Neural cell (in vitro differentiated cells): ENCODE results near the gene WDR91. TPM values are rescaled to one million over a fixed set of nuclear protein-coding genes. Genes with fewer than 3 reads are reported as not detected.
"Not testable (repeated sequence)": the region's sequence is repeated elsewhere in the genome, so short reads cannot be mapped to it uniquely, and the experiment has no call there.

Experiments used
- H2AFZ ChIP-seq: fragments of 200-600, 300-800 bp; sonication (generic), shearing (Covaris generic); 2 replicates; pipeline ENCODE4 v1.6.0; 2014; ENCODE audit warnings: low read depth, mild to moderate bottlenecking, antibody characterized with exemption, low read length, moderate library complexity
- H3F3A ChIP-seq: fragments of 200-600 bp; shearing (Covaris generic); 2 replicates; pipeline ENCODE4 v1.6.1; 2016; ENCODE audit warnings: mild to moderate bottlenecking, moderate library complexity, mixed read lengths, antibody characterized with exemption, low read length; ENCODE audit not compliant: insufficient read depth, poor library complexity, severe bottlenecking
- H3K27ac ChIP-seq: fragments of 200-600, 300-800 bp; sonication (generic), shearing (Covaris generic); 2 replicates; pipeline ENCODE4 v1.5.1; 2014; ENCODE audit warnings: mild to moderate bottlenecking, low read length, moderate library complexity
- H3K27me3 ChIP-seq: fragments of 300-800, 200-600 bp; sonication (generic), shearing (Covaris generic); 2 replicates; pipeline ENCODE4 v1.6.0; 2014; ENCODE audit warnings: mild to moderate bottlenecking, low read depth, low read length, moderate library complexity; ENCODE audit not compliant: insufficient read depth
- H3K36me3 ChIP-seq: fragments of 300-800, 200-600 bp; sonication (generic), shearing (Covaris generic); 2 replicates; pipeline ENCODE4 v1.5.1; 2014; ENCODE audit warnings: mild to moderate bottlenecking, antibody characterized with exemption, low read length, moderate library complexity; ENCODE audit not compliant: insufficient read depth
- H3K4me2 ChIP-seq: fragments of 300-800, 200-600 bp; sonication (generic), shearing (Covaris generic); 2 replicates; pipeline ENCODE4 v1.6.0; 2014; ENCODE audit warnings: mild to moderate bottlenecking, low read length
- H3K4me3 ChIP-seq: fragments of 300-800, 200-600 bp; sonication (generic), shearing (Covaris generic); 2 replicates; pipeline ENCODE4 v1.5.1; 2014; ENCODE audit warnings: mild to moderate bottlenecking, low read length, moderate library complexity
- H3K79me2 ChIP-seq: fragments of 200-600 bp; shearing (Covaris generic); replicated peaks from 2 replicates; pipeline ENCODE4 v1.6.0; 2014; ENCODE audit warnings: mild to moderate bottlenecking, low read length, moderate library complexity; ENCODE audit not compliant: insufficient read depth
- H3K9ac ChIP-seq: fragments of 300-800, 200-600 bp; sonication (generic), shearing (Covaris generic); 2 replicates; pipeline ENCODE4 v1.6.1; 2016; ENCODE audit warnings: mild to moderate bottlenecking, low read length, mixed read lengths
- H3K9me2 ChIP-seq: fragments of 200-600 bp; shearing (Covaris generic); 2 replicates; pipeline ENCODE4 v1.6.1; 2016; ENCODE audit warnings: mild to moderate bottlenecking, low read length, mixed read lengths; ENCODE audit not compliant: insufficient read depth
- H3K9me3 ChIP-seq: fragments of 200-600, 300-800 bp; sonication (generic), shearing (Covaris generic); 2 replicates; pipeline ENCODE4 v1.6.1; 2016; ENCODE audit warnings: mild to moderate bottlenecking, mixed run types, low read length, moderate library complexity, mixed read lengths
- H4K20me1 ChIP-seq: fragments of 200-600 bp; shearing (Covaris generic); 2 replicates; pipeline ENCODE4 v1.6.1; 2016; ENCODE audit warnings: mild to moderate bottlenecking, mixed run types; ENCODE audit not compliant: insufficient read depth
- EP300 ChIP-seq: fragments of 450-650 bp; conservative IDR thresholded peaks from 2 replicates; pipeline ENCODE4 v1.6.1; 2014; ENCODE audit warnings: antibody characterized with exemption, mild to moderate bottlenecking, moderate library complexity; ENCODE audit not compliant: poor library complexity, severe bottlenecking
- EZH2 ChIP-seq: fragments of 200-600, 300-800 bp; shearing (Covaris generic), sonication (generic); IDR thresholded peaks from 2 replicates; pipeline ENCODE4 v1.6.1; 2014; ENCODE audit warnings: antibody characterized with exemption, low read length, borderline replicate concordance, mild to moderate bottlenecking; ENCODE audit not compliant: insufficient read depth, poor library complexity, severe bottlenecking
- MXI1 ChIP-seq: fragments of 450-650 bp; conservative IDR thresholded peaks from 2 replicates; pipeline ENCODE4 v1.6.1; 2014; ENCODE audit warnings: antibody characterized with exemption, mild to moderate bottlenecking; ENCODE audit not compliant: poor library complexity, severe bottlenecking
- POLR2AphosphoS5 ChIP-seq: IDR thresholded peaks from 2 replicates; pipeline ENCODE4 v1.6.1; 2012
- RAD21 ChIP-seq: fragments of 450-650 bp; conservative IDR thresholded peaks from 2 replicates; pipeline ENCODE4 v1.6.1; 2014; ENCODE audit warnings: antibody characterized with exemption, mild to moderate bottlenecking, moderate library complexity
- REST ChIP-seq: IDR thresholded peaks from 2 replicates; pipeline ENCODE4 v1.6.1; 2012; ENCODE audit warnings: borderline replicate concordance
- SMC3 ChIP-seq: fragments of 450-650 bp; conservative IDR thresholded peaks from 2 replicates; pipeline ENCODE4 v1.6.1; 2014; ENCODE audit warnings: antibody characterized with exemption, mild to moderate bottlenecking, moderate library complexity; ENCODE audit not compliant: poor library complexity
- TAF1 ChIP-seq: IDR thresholded peaks from 2 replicates; pipeline ENCODE4 v1.6.1; 2012; ENCODE audit warnings: low read depth
- polyA plus RNA-seq: library from polyadenylated mRNA; depleted of rRNA; stranded (reverse); fragments of >200 nt; gene quantifications from 2 replicates; pipeline ENCODE4 v1.2.3, GENCODE V29; 2014
- TF ChIP-seq, protein P1 (sequence below): fragments of 450-650 bp; IDR thresholded peaks from 2 replicates; pipeline ENCODE4 v1.5.1; 2014; ENCODE audit warnings: antibody characterized with exemption, mild to moderate bottlenecking, moderate library complexity; ENCODE audit not compliant: poor library complexity, severe bottlenecking

The WDR91 gene
- polyA plus RNA-seq, 1 donor from 2014 or later, result 17.7 TPM

GRCh38 chr7:135175931-135176330 lies 35.4 kb downstream of the WDR91 start:
- no peaks in the 10 kb centered on the region for H3F3A ChIP-seq
- H3K4me2 ChIP-seq, result no peak overlapping the region
- no peaks in the 10 kb centered on the region for H3K79me2 ChIP-seq
- no peaks in the 10 kb centered on the region for H3K27me3 ChIP-seq
- no peak overlapping the region for H3K27ac ChIP-seq
- no peaks in the 10 kb centered on the region for H3K9me2 ChIP-seq
- H3K9ac ChIP-seq, result no peak overlapping the region
- H4K20me1 ChIP-seq, result no peaks in the 10 kb centered on the region
- no peaks in the 10 kb centered on the region for H3K9me3 ChIP-seq
- no peak overlapping the region for H3K4me3 ChIP-seq
- TF ChIP-seq, protein P1, sequence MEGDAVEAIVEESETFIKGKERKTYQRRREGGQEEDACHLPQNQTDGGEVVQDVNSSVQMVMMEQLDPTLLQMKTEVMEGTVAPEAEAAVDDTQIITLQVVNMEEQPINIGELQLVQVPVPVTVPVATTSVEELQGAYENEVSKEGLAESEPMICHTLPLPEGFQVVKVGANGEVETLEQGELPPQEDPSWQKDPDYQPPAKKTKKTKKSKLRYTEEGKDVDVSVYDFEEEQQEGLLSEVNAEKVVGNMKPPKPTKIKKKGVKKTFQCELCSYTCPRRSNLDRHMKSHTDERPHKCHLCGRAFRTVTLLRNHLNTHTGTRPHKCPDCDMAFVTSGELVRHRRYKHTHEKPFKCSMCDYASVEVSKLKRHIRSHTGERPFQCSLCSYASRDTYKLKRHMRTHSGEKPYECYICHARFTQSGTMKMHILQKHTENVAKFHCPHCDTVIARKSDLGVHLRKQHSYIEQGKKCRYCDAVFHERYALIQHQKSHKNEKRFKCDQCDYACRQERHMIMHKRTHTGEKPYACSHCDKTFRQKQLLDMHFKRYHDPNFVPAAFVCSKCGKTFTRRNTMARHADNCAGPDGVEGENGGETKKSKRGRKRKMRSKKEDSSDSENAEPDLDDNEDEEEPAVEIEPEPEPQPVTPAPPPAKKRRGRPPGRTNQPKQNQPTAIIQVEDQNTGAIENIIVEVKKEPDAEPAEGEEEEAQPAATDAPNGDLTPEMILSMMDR, result no peak
- TF ChIP-seq POLR2AphosphoS5 (no peak), REST (no peak), MXI1 (no peak), SMC3 (no peak), EZH2 (no peak), RAD21 (no peak), EP300 (no peak), TAF1 (no peak)
- no peak overlapping the region for H2AFZ ChIP-seq
- no peaks in the 10 kb centered on the region for H3K36me3 ChIP-seq

DNA sequence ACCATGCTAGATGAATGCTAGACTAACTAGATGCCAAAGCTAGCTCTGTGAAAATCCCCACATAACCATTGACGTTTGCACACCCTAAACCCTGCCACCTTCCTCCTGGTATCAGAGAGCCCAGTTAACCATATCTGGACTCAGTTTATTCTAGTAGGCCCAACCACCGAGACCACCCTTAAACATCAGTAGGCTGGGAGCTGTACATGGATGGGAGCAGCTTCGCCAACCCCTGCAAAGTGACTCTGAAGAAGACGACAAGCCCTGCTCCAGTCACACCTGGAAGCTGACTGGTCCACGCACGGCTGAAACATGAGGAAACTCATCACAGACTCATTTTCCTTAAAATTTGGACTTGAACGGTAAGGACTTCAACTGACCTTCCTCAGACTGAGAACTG lies 36.4 kb downstream of the WDR91 start:
- Histone ChIP-seq H3K27ac (no peak overlapping the region), H2AFZ (no peak overlapping the region), H3K9me3 (no peaks in the 10 kb centered on the region), H4K20me1 (no peaks in the 10 kb centered on the region), H3K9me2 (no peaks in the 10 kb centered on the region), H3K36me3 (no peaks in the 10 kb centered on the region), H3K27me3 (no peaks in the 10 kb centered on the region), H3K4me2 (no peak overlapping the region), H3K9ac (no peak overlapping the region), H3K79me2 (no peaks in the 10 kb centered on the region), H3F3A (no peaks in the 10 kb centered on the region), H3K4me3 (no peak overlapping the region)
- TF ChIP-seq SMC3 (no peak), RAD21 (no peak), REST (no peak), EP300 (no peak)

DNA sequence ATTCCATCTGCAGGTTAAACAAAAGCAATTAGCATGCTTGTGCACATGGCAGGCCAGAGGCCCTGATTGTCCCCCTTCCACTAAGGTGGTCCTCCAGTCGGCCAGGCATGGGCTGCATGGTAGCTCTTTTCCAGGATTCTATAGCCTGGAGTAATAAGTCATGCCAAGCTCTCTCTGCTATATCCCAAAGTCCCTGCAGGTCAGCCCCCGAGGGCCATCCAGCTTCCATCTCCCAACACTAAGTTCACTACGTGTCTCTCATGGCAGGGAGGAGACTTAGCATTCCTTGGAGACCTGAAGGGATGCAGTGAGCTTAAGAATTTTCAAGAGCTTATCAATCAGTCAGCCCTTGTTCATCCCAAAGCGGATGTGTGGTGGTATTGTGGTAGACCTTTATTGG lies 37.4 kb downstream of the WDR91 start:
- H3K4me3 ChIP-seq, H3K9me3 ChIP-seq, H3K9ac ChIP-seq, H3K27me3 ChIP-seq, H3K27ac ChIP-seq, H2AFZ ChIP-seq, H3K9me2 ChIP-seq, H3K4me2 ChIP-seq, H3K79me2 ChIP-seq, H3F3A ChIP-seq, H3K36me3 ChIP-seq, H4K20me1 ChIP-seq: not testable (repeated sequence)

DNA sequence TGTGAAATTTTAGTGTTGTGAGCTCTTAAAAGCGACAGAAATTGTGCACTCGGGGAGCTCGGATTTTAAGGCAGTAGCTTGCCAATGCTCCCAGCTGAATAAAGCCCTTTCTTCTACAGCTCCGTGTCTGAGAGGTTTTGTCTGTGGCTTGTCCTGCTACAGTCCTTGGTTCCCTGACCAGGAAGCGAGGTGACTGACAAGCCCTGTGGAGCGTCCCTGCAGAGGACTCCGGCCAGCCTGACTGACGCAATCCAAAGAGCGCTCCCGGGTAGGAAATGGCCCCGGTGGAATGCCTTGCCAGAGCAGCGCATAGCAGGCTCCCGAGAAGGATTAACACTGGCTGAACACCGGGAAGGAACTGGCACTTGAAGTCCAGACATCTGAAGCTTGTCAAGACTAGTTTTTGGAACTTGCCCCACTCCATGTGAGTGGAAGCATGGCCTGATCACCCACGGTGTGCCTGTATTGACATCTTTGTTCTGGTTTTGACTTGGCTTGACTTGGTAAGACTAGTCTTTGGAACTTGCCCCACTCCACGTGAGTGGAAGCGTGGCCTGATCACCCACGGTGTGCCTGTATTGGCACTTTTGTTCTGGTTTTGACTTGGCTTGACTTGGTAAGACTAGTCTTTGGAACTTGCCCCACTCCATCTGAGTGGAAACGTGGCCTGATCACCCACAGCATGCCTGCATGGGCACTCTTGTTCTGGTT lies 39.6 kb downstream of the WDR91 start:
- not testable (repeated sequence) for H3K27me3 ChIP-seq, H3K79me2 ChIP-seq, H3K4me3 ChIP-seq, H3K9me3 ChIP-seq, H4K20me1 ChIP-seq, H3F3A ChIP-seq, H3K9ac ChIP-seq, H3K4me2 ChIP-seq, H2AFZ ChIP-seq, H3K27ac ChIP-seq, H3K36me3 ChIP-seq, H3K9me2 ChIP-seq
